ENCODE measurements around the gene PFKFB3. TPM values are rescaled to one million over a fixed set of nuclear protein-coding genes. Genes with fewer than 3 reads are reported as not detected.

PFKFB3 gene
- total and polyA plus RNA-seq, 9 of the 15 experiments (the other 6 are each of a cell fraction or from before 2014, with no cell fraction given) = 0.46 to 21.6 (median 7.8) TPM

DNA sequence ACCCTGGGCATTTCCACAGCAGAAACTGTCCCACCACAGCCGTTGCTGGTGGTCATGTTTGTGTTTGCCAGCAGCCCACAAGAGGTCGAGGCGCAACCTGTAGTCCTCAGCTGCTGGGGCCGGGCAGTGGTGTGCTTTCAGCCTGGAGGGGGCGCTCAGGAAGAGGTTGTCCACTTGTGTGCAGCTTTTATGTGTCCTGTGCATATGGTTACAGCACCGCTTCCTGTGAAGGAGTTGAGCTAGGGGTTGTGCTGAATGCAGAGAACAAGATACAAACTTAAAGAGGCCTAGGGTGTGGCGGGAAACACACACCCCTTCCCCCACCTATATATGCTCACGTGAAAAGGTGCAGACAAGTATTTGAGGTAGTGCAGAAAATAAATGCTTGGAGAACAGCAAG lies 29.5 kb upstream of the PFKFB3 start (continued):
- TF ChIP-seq, protein P1, sequence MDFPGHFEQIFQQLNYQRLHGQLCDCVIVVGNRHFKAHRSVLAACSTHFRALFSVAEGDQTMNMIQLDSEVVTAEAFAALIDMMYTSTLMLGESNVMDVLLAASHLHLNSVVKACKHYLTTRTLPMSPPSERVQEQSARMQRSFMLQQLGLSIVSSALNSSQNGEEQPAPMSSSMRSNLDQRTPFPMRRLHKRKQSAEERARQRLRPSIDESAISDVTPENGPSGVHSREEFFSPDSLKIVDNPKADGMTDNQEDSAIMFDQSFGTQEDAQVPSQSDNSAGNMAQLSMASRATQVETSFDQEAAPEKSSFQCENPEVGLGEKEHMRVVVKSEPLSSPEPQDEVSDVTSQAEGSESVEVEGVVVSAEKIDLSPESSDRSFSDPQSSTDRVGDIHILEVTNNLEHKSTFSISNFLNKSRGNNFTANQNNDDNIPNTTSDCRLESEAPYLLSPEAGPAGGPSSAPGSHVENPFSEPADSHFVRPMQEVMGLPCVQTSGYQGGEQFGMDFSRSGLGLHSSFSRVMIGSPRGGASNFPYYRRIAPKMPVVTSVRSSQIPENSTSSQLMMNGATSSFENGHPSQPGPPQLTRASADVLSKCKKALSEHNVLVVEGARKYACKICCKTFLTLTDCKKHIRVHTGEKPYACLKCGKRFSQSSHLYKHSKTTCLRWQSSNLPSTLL (IDR thresholded peaks at IDR 0.05) = no peak
- TF ChIP-seq POLR2G (IDR thresholded peaks at IDR 0.05; ENCODE audit: low read depth, low read length) (0 out of 2 replicates have a peak, but pooled peaks have one; percentile 8), SAP30 (IDR thresholded peaks at IDR 0.05; ENCODE audit: borderline replicate concordance, insufficient read depth, low read depth, low read length, poor library complexity, severe bottlenecking) (no peak), HNRNPLL (IDR thresholded peaks at IDR 0.05; ENCODE audit: low read depth, low read length, poor library complexity, severe bottlenecking) (no peak), ZNF224 (CRISPR knock-in tag; IDR thresholded peaks at IDR 0.05) (no peak), RBM22 (IDR thresholded peaks at IDR 0.05; ENCODE audit: low read depth, low read length, poor library complexity, severe bottlenecking) (no peak), NFE2L1 (tag; IDR thresholded peaks at IDR 0.05; ENCODE audit: borderline replicate concordance, low read depth) (no peak), GATAD2A (IDR thresholded peaks at IDR 0.05) (no peak), ZC3H8 (IDR thresholded peaks at IDR 0.05) (no peak), POLR2AphosphoS2 (IDR thresholded peaks at IDR 0.05; ENCODE audit: low read length) (no peak), RBM15 (IDR thresholded peaks at IDR 0.05; ENCODE audit: insufficient read depth, low read length) (no peak), FOXA3 (CRISPR knock-in tag; conservative IDR thresholded peaks at IDR 0.05 in 1 of 2, IDR thresholded peaks at IDR 0.05 in 1 of 2) (no peak), CBX5 (IDR thresholded peaks at IDR 0.05; ENCODE audit: borderline replicate concordance, low read depth) (no peak), MTF1 (CRISPR knock-in tag; IDR thresholded peaks at IDR 0.05; ENCODE audit: borderline replicate concordance) (no peak)
- TF ChIP-seq, protein P2, sequence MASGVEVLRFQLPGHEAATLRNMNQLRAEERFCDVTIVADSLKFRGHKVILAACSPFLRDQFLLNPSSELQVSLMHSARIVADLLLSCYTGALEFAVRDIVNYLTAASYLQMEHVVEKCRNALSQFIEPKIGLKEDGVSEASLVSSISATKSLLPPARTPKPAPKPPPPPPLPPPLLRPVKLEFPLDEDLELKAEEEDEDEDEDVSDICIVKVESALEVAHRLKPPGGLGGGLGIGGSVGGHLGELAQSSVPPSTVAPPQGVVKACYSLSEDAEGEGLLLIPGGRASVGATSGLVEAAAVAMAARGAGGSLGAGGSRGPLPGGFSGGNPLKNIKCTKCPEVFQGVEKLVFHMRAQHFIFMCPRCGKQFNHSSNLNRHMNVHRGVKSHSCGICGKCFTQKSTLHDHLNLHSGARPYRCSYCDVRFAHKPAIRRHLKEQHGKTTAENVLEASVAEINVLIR (CRISPR knock-in tag; IDR thresholded peaks at IDR 0.05) = no peak
- TF ChIP-seq, protein P3, sequence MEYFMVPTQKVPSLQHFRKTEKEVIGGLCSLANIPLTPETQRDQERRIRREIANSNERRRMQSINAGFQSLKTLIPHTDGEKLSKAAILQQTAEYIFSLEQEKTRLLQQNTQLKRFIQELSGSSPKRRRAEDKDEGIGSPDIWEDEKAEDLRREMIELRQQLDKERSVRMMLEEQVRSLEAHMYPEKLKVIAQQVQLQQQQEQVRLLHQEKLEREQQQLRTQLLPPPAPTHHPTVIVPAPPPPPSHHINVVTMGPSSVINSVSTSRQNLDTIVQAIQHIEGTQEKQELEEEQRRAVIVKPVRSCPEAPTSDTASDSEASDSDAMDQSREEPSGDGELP (CRISPR knock-in tag; IDR thresholded peaks at IDR 0.05; ENCODE audit: borderline replicate concordance) = peak; percentile 13; the same call in 1 of the 2 replicates
- TF ChIP-seq, protein P4, sequence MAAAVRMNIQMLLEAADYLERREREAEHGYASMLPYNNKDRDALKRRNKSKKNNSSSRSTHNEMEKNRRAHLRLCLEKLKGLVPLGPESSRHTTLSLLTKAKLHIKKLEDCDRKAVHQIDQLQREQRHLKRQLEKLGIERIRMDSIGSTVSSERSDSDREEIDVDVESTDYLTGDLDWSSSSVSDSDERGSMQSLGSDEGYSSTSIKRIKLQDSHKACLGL (CRISPR knock-in tag; IDR thresholded peaks at IDR 0.05; ENCODE audit: borderline replicate concordance, poor library complexity, severe bottlenecking) = no peak
- TF ChIP-seq, protein P5, sequence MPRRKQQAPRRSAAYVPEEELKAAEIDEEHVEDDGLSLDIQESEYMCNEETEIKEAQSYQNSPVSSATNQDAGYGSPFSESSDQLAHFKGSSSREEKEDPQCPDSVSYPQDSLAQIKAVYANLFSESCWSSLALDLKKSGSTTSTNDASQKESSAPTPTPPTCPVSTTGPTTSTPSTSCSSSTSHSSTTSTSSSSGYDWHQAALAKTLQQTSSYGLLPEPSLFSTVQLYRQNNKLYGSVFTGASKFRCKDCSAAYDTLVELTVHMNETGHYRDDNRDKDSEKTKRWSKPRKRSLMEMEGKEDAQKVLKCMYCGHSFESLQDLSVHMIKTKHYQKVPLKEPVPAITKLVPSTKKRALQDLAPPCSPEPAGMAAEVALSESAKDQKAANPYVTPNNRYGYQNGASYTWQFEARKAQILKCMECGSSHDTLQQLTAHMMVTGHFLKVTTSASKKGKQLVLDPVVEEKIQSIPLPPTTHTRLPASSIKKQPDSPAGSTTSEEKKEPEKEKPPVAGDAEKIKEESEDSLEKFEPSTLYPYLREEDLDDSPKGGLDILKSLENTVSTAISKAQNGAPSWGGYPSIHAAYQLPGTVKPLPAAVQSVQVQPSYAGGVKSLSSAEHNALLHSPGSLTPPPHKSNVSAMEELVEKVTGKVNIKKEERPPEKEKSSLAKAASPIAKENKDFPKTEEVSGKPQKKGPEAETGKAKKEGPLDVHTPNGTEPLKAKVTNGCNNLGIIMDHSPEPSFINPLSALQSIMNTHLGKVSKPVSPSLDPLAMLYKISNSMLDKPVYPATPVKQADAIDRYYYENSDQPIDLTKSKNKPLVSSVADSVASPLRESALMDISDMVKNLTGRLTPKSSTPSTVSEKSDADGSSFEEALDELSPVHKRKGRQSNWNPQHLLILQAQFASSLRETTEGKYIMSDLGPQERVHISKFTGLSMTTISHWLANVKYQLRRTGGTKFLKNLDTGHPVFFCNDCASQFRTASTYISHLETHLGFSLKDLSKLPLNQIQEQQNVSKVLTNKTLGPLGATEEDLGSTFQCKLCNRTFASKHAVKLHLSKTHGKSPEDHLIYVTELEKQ (CRISPR knock-in tag; IDR thresholded peaks at IDR 0.05) = no peak
